BJ (cell line): ENCODE results near the gene ABHD4. TPM values are rescaled to one million over a fixed set of nuclear protein-coding genes. Genes with fewer than 3 reads are reported as not detected.
A peak's percentile ranks its signal among the peaks of the same experiment; 100 is the strongest.

Source experiments
- CTCF ChIA-PET: fragments of 350-600 bp; formaldehyde crosslinking; extraction: SDS; loops from one replicate; lab custom pipeline; 2021; ENCODE audit warnings: antibody characterized with exemption, inconsistent platforms; lab: Yijun Ruan, JAX
- POLR2A ChIA-PET: fragments of 300-600 bp; sonication (Branson Sonifier 250); formaldehyde crosslinking; extraction: SDS; loops from one replicate; lab custom pipeline; 2021; ENCODE audit warnings: antibody characterized with exemption; lab: Charles Lee
- DNase-seq: peaks from one replicate; pipeline ENCODE4 v3.0.0-alpha.2; 2011; ENCODE audit warnings: low read depth
- H3K27me3 ChIP-seq: 2 replicates; pipeline ENCODE4 v1.6.0; 2011; ENCODE audit warnings: low read length; ENCODE audit not compliant: control insufficient read depth, insufficient read depth
- H3K36me3 ChIP-seq: 2 replicates; pipeline ENCODE4 v1.5.1; 2011; ENCODE audit warnings: low read length; ENCODE audit not compliant: control insufficient read depth, insufficient read depth
- H3K4me3 ChIP-seq: 2 replicates; pipeline ENCODE4 v1.5.1; 2011; ENCODE audit warnings: low read depth, mild to moderate bottlenecking, control low read depth, low read length
- CTCF ChIP-seq: IDR thresholded peaks from 2 replicates; pipeline ENCODE4 v1.5.1; 2011; ENCODE audit warnings: low read depth, mild to moderate bottlenecking, control low read depth, inconsistent platforms, low read length, moderate library complexity; ENCODE audit not compliant: insufficient read depth
- polyA plus RNA-seq: library from polyadenylated mRNA; depleted of rRNA; stranded (reverse); fragments of >200 nt; gene quantifications from 2 replicates; pipeline ENCODE4 v1.2.3, GENCODE V29; 2011

Gene ABHD4
- polyA plus RNA-seq, 1 experiment = 115 TPM

DNA sequence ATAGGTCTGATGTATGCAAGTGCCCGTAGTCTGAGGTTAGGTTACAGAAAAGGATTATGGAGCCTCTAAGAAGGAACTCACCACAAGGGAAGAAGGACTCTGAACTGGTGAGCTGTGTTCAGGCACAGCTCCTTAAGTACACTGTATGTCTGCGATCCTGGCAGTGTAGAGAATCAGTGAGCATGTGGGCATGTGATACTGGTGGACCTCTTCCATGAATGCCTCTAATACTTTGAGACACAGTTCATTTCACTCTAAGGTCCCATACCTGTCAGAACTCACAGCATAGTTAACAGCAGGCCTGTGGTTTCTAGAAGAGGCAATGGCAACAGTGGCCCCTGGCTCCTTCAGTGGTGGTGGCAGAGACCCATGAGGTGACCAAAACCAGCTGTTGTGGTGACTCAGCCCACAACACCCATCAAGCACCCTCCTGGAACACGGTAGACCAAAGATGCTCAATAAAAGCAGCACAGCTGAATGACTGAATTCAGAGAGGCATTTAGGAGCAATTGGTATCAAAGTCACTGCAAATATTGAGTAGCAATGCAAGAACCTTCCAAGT is 52.9 kb downstream of the ABHD4 start:
- DNase-seq = no peak
- H3K4me3 ChIP-seq = no peak overlapping the region
- CTCF ChIA-PET = interaction anchor here (0.9 to 5.3 kb wide), 12 partner anchors 11 to 266 kb away, joined by 3 to 115 read pairs (median 4); partner anchors contain the start of genes ABHD4 and DAD1
- POLR2A ChIA-PET = no interaction called here
- no peaks in the 10 kb centered on the region for H3K27me3 ChIP-seq
- no peaks in the 10 kb centered on the region for H3K36me3 ChIP-seq
- TF ChIP-seq CTCF = no peak

DNA sequence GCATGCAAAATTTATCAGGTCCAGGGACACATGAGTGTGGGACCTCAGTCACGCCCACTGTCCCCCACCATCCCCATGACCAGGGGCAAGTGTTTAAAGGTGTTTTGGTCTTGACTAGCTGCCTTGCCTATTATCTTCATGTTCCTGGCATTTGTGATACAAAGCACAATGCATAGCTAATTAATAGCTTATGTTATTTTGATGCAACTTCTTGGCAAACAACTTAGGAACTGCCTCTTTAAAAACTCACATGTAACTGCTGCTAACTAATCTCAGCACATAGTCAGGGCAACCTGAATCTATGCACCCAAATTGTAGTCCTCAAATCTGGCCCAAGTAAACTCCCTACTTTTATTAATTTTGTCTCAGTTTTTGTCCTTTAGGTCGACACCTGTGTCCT is 53.5 kb downstream of the ABHD4 start:
- H3K36me3 ChIP-seq = no peaks in the 10 kb centered on the region
- no peak for DNase-seq
- ChIA-PET POLR2A (no interaction called here), CTCF (interaction anchor here (0.9 to 5.3 kb wide), 13 partner anchors 11 to 266 kb away, joined by 3 to 115 read pairs (median 4); partner anchors contain the start of genes ABHD4 and DAD1)
- H3K27me3 ChIP-seq = no peaks in the 10 kb centered on the region
- H3K4me3 ChIP-seq = no peak overlapping the region
- no peak for TF ChIP-seq CTCF

- H3K4me3 ChIP-seq = no peak overlapping the region
- ChIA-PET CTCF (interaction anchor here (0.6 to 5.3 kb wide), 48 partner anchors 9 to 416 kb away, joined by 3 to 115 read pairs (median 4); partner anchors contain the start of genes ABHD4, DAD1 and OXA1L), POLR2A (interaction anchor here (0.8 kb wide), 1 partner anchor 64 kb away, joined by 3 read pairs; the partner anchor contains the start of gene DAD1)
- H3K27me3 ChIP-seq = no peaks in the 10 kb centered on the region
- peak; percentile 26 for DNase-seq
- no peaks in the 10 kb centered on the region for H3K36me3 ChIP-seq
- TF ChIP-seq CTCF = peak; percentile 97
Observed at GRCh38 chr14:22653012-22653621, 55.0 kb downstream of the ABHD4 start.

DNA sequence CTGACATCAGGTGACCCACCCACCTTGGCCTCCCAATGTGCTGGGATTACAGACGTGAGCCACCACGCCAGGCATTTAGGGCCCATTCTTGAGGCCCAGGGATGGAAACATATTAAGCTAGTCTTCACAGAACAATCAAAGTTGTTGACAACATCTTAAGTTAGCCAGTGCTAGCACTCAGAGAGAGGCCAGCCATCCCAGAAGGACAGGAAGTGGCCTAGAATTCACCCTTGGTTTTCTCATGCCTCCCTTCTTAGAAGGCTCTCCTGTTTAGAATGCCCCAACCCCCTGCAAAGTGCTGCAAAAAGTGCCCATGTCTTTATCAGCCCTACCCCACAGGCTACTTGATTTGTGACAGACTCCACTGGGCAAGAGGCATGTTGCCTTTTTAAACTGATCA is 58.1 kb downstream of the ABHD4 start:
- no peak for DNase-seq
- H3K36me3 ChIP-seq = no peaks in the 10 kb centered on the region
- H3K27me3 ChIP-seq = no peaks in the 10 kb centered on the region
- no peak overlapping the region for H3K4me3 ChIP-seq
- POLR2A ChIA-PET = no interaction called here
- no peak for TF ChIP-seq CTCF
- CTCF ChIA-PET = interaction anchor here (0.6 to 6.5 kb wide), 7 partner anchors 10 to 198 kb away, joined by 3 to 69 read pairs (median 10); no protein-coding TSS in a partner anchor

GRCh38 chr14:22656945-22657731 is 59.0 kb downstream of the ABHD4 start:
- TF ChIP-seq CTCF = no peak
- CTCF ChIA-PET = interaction anchor here (0.7 to 6.5 kb wide), 16 partner anchors 11 to 215 kb away, joined by 3 to 69 read pairs (median 5); partner anchors contain the start of gene LRP10
- POLR2A ChIA-PET = no interaction called here
- Histone ChIP-seq H3K27me3 (no peaks in the 10 kb centered on the region), H3K4me3 (no peak overlapping the region), H3K36me3 (no peaks in the 10 kb centered on the region)
- no peak for DNase-seq
